ENCODE data around the gene AUTS2. TPM values are rescaled to one million over a fixed set of nuclear protein-coding genes. Genes with fewer than 3 reads are reported as not detected.

The AUTS2 gene
- total and polyA plus RNA-seq, 9 of the 15 experiments (the other 6 are each of a cell fraction or from before 2014, with no cell fraction given) = 0.58 TPM; not detected in 8

GRCh38 chr7:69735582-69735981 lies 137.3 kb downstream of the AUTS2 start:
- Histone ChIP-seq H3K9me3 (replicated peaks; ENCODE audit: control insufficient read depth, insufficient read depth, low read depth, low read length) (no peaks in the 10 kb centered on the region), H3K27me3 (ENCODE audit: control insufficient read depth in 2 of 2, insufficient read depth in 2 of 2, low read length in 2 of 2) (no peaks in the 10 kb centered on the region), H3K9me1 (ENCODE audit: control insufficient read depth, insufficient read depth, low read length) (no peaks in the 10 kb centered on the region), H3K9ac (ENCODE audit: insufficient read depth in 1 of 2, low read depth in 2 of 2, low read length in 2 of 2) (no peak overlapping the region), H4K20me1 (replicated peaks; ENCODE audit: control insufficient read depth, insufficient read depth, low read length) (no peaks in the 10 kb centered on the region), H3K4me3 (no peak overlapping the region), H2AFZ (ENCODE audit: low read depth, low read length) (no peak overlapping the region), H3K36me3 (ENCODE audit: control insufficient read depth, insufficient read depth, low read length) (no peaks in the 10 kb centered on the region), H3K4me1 (replicated peaks in 1 of 2; ENCODE audit: control insufficient read depth in 2 of 2, insufficient read depth in 2 of 2, low read length in 2 of 2) (no peaks in the 10 kb centered on the region), H3K4me2 (ENCODE audit: insufficient read depth, low read length) (no peak overlapping the region), H3K27ac (ENCODE audit: extremely low read depth, low read depth, low read length) (no peak overlapping the region), H3K79me2 (ENCODE audit: control insufficient read depth, insufficient read depth, low read length) (no peaks in the 10 kb centered on the region)
- no peak for ATAC-seq
- no peak for DNase-seq (ENCODE audit: extremely low read depth in 1 of 4, low spot score in 3 of 4)
- CTCF ChIA-PET (ENCODE audit: low intra/inter-chr PET ratio) = no interaction called here
- FAIRE-seq = no peak
- POLR2A ChIA-PET = interaction anchor here (1.0 kb wide), 1 partner anchor 13 kb away, joined by 3 read pairs; no protein-coding TSS in a partner anchor
- WGBS (ENCODE audit: insufficient coverage, low coverage, missing lambda C conversion rate) = 5% methylated on average over 2 of the region's 2 CpGs
- no TSS peak for BruUV-seq (replicated peaks)
- in situ Hi-C loops (cut with MboI) (no loop called here), intact Hi-C loops (cut with micrococcal nuclease) (no loop called here)
- TF ChIP-seq ZSCAN29 (IDR thresholded peaks at IDR 0.05) = no peak
- no peak for TF ChIP-seq ZNF79 (CRISPR knock-in tag; IDR thresholded peaks at IDR 0.05; ENCODE audit: low read depth)
- no peak for TF ChIP-seq ZNF174 (CRISPR knock-in tag; IDR thresholded peaks at IDR 0.05)
- TF ChIP-seq, protein P1, sequence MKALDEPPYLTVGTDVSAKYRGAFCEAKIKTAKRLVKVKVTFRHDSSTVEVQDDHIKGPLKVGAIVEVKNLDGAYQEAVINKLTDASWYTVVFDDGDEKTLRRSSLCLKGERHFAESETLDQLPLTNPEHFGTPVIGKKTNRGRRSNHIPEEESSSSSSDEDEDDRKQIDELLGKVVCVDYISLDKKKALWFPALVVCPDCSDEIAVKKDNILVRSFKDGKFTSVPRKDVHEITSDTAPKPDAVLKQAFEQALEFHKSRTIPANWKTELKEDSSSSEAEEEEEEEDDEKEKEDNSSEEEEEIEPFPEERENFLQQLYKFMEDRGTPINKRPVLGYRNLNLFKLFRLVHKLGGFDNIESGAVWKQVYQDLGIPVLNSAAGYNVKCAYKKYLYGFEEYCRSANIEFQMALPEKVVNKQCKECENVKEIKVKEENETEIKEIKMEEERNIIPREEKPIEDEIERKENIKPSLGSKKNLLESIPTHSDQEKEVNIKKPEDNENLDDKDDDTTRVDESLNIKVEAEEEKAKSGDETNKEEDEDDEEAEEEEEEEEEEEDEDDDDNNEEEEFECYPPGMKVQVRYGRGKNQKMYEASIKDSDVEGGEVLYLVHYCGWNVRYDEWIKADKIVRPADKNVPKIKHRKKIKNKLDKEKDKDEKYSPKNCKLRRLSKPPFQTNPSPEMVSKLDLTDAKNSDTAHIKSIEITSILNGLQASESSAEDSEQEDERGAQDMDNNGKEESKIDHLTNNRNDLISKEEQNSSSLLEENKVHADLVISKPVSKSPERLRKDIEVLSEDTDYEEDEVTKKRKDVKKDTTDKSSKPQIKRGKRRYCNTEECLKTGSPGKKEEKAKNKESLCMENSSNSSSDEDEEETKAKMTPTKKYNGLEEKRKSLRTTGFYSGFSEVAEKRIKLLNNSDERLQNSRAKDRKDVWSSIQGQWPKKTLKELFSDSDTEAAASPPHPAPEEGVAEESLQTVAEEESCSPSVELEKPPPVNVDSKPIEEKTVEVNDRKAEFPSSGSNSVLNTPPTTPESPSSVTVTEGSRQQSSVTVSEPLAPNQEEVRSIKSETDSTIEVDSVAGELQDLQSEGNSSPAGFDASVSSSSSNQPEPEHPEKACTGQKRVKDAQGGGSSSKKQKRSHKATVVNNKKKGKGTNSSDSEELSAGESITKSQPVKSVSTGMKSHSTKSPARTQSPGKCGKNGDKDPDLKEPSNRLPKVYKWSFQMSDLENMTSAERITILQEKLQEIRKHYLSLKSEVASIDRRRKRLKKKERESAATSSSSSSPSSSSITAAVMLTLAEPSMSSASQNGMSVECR (CRISPR knock-in tag; IDR thresholded peaks at IDR 0.05) = no peak
- TF ChIP-seq ETV1 (tag; conservative IDR thresholded peaks at IDR 0.05; ENCODE audit: low read depth) = no peak
- no peak for TF ChIP-seq ARNT (IDR thresholded peaks at IDR 0.05)
- TF ChIP-seq ZNF707 (CRISPR knock-in tag; conservative IDR thresholded peaks at IDR 0.05) = no peak
- TF ChIP-seq BRCA1 (IDR thresholded peaks at IDR 0.05) = no peak
- no peak for TF ChIP-seq BRCA1 (CRISPR knock-in tag; IDR thresholded peaks at IDR 0.05)
- TF ChIP-seq ZNF696 (CRISPR knock-in tag; conservative IDR thresholded peaks at IDR 0.05) = no peak
- no peak for TF ChIP-seq HNRNPUL1 (IDR thresholded peaks at IDR 0.05; ENCODE audit: low read length)
- no peak for TF ChIP-seq PRDM10 (IDR thresholded peaks at IDR 0.05; ENCODE audit: partially characterized antibody)
- TF ChIP-seq ZNF639 (CRISPR knock-in tag; conservative IDR thresholded peaks at IDR 0.05 in 1 of 2, IDR thresholded peaks at IDR 0.05 in 1 of 2) = no peak
